SIG-M5 treated with dmso at 0.1 percent for 504 hours (cell line): ENCODE measurements around the gene FRMD8.
"Not testable (repeated sequence)": the region's sequence is repeated elsewhere in the genome, so short reads cannot be mapped to it uniquely, and the experiment has no call there.

Source experiments
- DNase-seq: peaks from one replicate; lab custom pipeline; 2025; ENCODE audit not compliant: unreplicated experiment; lab: John Stamatoyannopoulos, UW

Gene FRMD8

DNA sequence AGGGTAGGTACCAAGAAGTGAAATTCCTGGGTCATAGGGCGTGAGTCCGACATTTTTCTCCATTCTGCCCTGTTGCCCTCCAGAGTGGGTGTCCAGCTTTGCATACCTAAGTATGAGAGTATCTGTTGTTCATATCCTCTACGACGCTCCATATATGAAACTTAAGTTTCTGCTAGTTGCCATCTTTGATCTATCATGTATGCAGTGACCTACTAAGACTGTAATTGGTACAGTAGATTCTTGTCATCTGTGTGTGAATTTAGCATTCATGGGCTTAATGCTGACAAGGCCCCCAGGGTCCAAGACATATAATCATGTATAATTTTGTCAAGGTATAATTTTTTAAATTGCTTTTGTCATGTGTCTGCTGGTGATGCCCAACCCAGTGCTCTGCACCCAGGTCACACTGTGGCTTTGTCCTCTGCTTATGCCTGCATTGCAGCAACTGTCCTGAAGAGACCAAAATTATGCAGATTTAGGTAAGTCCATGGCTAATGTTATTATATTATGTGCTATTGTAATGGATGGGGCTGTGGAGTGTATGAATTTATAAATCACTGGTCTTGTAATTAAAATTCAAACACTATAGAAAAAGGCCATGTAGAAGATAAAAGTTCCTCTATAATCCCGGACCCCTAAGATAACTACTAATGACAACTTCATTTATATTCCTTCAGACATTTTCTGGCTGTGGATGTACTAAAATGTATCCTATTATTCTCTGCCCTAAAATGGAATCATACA is 48.4 kb downstream of the FRMD8 start:
- DNase-seq, result no peak

DNA sequence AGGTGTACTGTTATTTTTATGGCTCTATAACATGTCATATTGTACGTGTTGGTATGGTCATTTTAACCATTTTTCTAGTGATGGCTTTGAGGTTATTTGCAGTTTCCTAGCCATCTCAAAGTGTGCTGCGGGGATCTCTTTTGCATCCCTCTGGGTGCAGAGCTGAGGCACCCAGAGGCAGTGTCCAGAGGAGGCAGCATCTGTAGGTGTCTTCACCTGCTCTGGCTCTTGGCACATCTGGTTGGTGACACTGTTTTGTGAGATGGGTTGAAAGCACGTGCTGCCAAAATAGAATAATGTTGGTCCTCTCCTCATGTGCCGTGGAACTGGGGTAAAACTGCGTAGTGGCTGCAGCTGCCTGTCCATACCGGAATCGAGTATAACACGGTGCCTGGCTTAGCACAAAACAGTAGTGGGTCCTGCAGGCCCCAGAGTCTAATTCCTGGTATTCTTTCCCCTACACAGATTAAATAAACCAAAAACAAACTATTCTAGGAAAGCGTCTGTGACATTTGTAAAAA is 49.0 kb downstream of the FRMD8 start:
- no peak for DNase-seq

DNA sequence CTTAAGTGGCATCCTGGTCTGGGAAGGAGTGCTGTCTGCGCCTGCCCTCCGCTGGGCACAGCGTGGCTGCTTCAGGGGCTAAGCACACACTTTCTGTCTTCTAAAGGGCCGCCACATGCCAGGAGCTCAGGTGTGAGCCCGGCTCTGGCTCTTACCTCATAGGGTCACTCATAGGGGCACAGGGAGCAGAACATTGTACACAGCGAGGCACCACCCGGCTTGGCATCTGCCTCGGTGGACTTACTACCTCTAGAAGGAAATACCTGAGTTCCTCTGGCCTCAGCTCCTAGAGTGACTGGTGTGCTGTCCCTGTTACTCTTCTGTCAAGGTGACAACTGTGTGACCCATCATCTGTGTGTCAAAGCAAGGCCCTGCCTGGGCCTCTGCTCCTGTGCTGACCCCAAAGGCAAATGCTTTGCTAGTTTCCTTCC is 49.6 kb downstream of the FRMD8 start:
- no peak for DNase-seq

DNA sequence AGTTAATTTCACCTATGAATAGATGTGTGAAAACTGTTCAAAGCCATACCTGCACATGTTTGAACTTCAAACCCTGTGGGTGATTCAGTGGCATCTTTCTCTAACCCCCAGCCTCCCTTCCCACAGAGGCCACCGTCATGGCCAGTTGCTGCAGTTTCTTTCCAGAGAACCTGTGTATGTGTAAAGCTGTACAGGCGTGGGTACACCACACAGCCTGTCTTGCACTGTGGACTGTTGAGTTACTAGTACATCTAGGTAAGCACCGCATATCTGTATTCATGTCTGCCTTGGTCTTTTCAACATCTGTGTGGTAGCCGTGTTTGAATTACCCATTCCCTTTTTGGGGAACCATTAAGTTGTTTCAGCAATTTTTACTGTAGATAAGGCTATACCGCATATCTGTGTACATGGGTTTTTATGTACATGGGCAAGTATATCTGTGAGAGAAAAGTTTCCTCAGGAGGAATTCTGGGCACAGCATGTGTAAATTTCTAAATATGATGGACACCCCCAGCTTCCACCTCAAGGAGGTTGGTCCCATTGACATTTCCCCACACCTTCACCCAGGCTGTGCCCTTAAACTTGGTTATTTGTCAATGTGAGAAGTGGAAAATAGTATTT is 50.1 kb downstream of the FRMD8 start:
- DNase-seq, result no peak

DNA sequence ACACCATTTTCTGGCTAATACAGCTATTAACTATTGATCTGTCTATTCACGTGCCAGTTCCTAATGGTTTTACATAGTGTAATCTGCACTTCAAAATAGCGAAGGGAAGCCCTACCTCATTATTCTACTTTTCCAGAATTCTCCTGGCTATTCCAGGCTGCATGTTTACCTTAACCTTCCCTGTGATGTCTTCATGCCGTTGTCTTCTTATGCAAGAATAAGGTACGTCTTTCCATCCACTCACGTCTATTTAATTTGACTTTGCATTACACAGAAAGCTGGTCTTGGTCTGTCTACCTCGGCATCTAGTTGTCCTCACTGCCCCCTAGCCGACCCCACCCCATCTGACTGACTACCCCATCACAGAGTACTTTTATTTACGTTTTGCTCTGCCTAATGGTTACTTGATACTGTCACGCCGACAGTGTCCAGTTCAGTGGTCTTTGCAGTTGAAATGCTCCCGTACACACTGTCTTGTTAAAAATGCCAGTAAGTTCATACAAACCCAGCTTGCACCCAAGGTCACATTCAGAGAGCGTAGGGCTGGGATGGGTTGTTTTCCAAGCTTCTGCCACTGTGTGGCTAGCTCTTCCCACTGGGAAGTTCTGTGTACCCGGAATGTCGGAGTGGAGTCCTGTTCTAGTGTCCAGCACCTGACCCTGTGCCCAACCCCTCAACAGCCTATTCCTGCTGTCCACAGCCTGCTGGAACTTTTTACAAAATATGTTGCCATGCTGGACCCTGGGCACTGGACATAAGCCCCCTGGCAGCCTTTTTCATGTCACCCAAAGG is 51.2 kb downstream of the FRMD8 start:
- no peak for DNase-seq

DNA sequence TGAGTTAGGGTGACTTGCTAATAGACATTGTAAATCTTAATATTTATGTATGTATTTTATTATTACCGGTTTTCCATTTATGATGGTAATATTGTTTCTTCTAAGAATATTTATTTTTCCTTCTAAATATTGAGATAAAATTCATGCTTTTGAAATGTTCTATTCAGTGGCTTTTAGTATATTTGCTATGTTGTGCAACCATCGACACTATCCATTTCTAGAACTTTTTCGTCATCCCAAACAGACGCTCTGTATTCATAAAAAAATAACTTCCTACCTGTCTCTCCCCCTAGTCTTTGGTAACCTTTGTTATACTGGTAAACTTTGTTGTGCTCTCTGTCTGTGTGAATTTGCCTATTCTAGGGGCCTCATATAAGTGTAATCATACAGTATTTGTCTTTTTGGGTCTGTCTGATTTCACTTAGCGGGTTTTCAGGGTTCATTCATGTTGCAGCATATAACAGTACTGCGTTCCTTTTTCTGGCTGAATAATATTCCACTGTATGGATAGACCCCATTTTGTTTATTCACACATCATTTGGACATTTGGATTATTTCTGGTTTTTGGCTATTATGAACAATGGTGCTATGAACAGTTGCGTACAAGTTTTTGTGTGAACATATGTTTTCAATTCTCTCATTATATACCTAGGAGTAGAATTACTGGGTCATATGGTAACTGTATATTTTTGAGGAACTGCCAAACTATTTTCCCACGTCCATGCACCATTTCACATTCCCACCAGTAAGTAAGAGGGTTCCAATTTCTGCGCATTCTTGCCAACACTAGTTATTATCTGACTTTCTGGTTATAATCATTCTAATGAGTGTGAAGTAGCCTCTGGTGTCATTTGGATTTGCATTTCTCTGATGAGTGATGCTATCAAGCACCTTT is 52.1 kb downstream of the FRMD8 start:
- no peak for DNase-seq

DNA sequence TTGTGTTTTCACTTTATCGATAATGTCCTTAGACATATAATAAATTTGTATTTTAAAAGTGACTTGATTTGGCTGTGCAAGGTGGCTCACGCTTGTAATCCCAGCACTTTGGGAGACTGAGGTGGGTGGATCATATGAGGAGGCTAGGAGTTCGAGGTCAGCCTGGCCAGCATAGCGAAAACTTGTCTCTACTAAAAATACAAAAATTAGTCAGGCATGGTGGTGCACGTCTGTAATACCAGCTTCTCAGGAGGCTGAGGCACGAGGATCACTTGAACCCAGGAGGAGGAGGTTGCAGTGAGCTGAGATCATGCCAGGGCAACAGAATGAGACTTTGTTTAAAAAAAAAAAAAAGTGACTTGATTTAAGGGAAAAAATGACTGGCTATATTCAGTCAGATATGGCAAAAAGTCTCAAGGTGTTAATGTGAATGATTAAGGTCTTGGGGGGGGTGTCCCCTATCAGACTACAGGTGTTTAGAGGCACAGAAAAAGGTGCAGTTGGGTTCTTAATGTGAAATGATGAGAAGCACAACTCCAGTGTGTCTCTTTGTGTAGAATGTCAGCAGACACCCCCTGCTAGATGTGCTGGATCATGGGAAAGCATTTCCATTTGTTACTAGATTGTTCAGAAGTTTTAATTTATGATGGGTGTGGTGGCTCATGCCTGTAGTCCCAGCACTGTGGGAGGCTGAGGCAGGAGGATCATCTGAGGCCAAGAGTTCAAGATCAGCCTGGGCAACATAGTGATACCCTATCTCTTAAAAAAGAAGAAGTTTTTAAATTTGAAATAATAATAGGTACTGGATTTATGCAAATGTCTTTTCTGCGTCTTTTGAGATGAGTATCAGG is 53.1 kb downstream of the FRMD8 start:
- DNase-seq, result no peak

DNA sequence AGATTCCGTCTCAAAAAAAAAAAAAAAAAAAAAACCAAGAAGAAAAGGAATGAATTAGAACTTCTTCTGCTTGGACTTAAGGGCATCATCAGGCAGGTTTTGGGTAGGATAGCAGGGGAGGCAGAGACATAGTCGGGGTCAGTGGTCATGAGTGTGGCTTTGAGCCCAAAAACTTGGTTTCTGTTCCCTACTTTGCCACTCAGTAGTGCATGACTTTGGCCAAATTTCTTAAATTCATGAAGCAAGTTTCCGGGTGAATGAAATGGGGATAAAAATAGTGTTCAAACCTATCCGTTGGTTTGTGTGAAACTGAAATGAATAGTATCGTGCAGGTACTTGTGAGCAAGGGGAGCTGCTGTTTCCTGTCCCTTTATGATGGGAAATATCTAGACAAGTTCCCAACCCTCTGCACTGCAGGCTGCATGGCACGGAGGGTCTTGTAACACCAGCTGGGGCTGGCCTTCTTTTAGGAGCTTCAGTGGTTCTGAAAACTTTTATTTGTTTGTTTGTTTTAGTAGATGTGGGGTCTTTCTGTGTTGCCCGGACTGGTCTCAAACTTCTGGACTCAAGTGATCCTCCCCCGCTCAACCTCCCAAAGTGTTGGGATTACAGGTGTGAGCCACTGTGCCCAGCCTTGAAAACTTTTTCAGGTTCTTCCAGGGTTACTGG is 54.5 kb downstream of the FRMD8 start:
- DNase-seq, result peak; percentile 84

DNA sequence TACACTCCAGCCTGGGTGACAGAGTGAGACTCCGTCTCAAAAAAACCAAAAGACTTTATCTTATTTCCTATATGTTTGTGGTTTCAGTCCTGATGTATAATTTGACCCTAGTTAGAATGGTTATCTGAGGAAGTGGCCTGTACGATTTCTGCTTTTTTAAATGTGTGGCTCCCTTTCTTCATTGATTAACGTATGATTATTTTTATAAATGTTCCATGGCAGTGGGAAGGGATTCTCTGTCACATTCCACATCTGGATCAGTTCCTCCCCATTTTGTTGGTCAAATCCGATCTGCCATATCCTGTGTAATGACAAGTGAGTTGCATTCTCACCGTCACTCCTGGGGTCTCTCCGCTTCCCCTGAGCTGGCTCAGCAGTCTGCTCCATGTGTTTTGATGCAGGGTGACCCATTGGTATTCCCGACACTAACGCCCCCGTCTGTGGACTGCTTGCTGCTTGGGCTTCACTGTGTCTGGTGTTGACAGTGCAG is 56.5 kb downstream of the FRMD8 start:
- no peak for DNase-seq

DNA sequence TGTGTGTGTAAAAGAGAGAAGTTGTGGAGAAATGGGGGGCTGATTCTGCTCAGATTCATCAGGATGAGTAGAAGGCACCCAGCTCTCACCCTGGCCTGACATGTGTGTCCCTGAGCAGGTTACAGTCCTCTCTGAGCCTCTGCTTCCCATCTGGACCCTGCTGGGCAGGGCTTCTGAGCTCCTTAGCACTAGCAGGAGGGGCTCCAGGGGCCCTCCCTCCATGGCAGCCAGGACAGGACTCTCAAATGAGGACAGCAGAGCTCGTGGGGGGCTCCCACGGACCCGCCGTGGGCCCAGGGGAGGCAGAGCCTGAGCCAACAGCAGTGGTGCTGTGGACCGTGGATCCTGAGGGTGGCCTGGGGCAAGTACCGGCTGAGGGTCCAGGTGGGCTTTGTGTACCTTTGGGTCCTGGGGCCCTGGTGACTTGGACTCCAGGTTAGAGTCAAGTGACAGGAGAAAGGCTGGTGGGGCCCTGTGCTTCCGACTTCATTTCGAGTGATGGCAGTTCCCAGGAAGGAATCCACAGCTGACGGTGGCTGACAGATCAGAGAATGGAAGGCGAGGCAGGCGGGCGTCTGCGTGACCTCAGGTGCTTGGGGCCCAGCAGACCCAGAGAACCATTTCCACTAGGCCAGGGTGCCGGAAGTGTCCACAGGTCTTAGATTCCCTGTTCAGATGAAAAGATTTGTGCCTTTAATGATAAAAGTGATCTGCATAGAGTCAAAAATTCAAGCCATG is 58.0 kb downstream of the FRMD8 start:
- DNase-seq, result no peak

DNA sequence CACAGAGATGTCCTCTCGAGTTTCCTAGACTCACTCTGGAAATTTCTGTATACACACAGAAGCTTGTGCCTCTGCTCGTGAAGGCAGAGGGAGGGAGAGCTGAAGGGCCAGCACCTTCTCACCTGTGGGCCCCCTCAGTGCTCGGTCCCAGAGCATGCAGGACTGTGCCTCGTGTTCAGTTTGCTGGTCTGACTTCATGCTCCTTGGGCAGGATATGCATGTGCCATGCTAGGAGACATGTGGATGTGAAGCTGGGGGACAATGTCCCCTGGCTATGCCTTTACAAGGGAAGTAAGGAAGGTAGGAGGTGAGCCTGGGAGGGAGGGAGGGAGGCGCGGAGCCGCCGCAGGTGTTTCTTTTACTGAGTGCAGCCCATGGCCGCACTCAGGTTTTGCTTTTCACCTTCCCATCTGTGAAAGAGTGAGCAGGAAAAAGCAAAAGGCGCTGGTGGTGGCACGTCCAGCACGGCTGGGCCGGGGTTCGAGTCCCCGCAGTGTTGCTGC is 58.7 kb downstream of the FRMD8 start:
- no peak for DNase-seq

DNA sequence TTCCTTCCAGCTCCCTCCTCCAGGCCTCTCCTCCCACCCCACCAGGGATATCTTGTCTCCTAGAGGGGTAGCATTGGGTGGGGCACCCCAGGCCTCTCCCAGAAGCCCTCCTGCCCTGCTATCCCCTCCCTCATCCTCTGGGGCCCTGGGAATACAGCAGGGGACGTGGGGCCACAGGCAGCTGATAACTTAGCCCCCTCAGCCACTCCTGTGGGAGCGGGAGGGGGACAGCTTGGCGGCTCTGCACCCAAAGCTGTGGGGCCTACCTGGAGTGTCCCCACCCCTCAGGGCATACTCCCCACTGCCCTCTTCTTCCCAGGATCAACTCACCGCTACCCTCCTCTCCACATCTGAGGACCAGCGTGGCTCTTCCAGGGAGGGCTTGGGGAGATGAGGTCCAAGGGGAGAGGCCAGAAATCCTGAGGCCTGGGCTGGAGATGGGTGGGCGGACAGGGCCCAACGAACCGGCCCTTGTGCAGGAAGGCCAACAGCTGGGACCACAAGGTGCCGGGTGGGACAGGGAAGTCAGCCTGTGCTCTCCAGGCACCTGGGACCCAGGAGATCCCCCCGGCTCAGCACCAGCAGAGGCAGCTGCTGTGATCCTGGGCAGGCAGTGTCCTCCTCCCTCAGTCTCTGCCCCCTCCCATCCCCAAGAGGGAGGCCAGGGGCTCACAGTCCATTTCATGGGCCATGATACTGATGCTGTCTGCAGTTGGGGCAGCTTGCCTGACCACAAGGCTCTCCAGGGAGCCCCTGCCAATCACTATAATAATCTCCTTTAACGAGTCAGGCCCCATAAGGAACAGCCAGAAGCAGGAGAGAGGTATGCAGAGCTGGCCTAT is 59.4 kb downstream of the FRMD8 start:
- no peak for DNase-seq

DNA sequence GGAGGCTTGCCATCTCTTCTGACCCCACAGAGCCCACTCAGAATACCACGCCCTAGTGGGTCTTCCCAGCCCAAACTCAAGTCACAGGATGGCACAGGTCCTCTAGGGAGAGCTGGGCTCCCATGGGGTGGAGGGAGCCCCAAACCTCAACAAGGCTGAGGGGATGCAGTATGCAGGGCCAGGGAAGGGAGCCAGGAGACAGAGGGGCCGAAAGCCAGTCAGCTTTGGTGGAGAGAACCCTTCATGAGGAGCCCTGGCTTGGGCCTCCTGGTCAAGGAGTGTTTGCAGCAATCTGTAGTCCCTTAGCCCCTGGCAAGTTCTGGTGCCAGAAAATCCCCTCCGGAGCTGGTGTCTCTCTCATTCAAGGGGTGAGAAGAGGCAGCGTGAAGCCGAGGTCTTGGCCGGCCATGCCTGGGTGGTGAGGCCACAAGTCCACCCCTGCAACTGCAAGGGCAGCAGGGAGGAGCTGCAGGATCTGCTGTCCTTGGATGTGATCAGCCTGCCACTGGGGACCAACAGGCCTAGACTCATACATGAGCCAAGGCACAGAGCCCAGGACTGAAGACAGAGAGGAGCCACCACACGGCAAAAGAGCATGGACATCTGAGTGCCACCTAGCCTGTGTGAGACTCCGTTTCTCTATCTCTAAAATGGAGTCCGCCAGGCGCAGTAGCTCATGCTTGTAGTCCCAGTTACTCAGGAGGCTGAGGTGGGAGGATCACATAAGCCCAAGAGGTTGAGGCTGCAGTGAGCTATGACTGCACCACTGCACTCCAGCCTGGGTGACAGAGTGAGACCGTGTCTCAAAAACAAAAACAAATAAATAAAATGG is 60.2 kb downstream of the FRMD8 start:
- DNase-seq, result no peak

DNA sequence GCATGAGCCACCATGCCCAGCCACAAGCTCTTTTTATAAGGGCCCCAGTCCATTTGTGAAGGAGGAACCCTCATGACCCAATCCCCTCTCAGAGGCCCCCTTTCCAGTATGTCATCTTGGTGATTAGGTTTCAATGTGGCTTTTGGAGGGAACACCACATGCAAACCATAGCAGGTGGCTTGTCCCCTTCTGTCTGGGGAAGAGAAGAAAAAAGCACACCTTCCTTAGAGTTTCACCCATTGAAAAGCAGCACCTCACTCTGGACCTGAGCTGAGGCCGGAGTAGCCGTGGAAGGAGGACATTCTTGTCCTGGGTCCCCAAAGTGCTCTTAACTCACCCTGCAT is 61.6 kb downstream of the FRMD8 start:
- no peak for DNase-seq

DNA sequence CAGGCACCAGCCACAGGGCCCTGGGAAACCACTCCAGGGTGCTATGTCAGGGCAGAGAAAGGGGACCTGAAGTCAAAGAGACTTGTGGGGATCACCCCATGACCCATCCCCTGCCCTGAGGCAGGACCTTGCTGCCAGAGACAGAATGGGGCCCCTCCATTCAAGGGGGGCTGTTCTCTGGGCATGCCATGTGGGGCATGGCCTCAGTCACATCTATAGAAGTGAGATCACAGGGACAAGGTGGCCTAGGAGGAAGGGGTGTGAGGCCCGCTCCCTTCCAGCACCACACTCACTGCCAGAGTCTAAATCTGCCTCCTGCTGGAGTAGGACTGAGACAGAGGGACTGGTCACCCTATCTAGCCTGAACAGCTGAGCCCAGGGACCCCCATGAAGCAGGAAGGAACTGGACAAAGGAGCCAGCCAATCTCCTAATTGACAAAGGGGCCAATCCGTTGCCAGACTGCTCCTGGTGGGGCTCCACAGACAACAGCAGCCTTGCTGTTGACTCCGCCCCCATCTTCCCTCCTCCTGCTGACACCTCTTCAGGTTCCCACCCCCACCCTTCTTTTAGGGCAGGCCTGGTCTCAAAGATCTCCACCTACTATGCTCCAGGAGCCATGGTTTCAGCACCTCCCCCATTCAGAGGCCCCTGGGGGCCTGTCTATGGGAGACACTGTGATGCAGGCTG is 62.1 kb downstream of the FRMD8 start:
- no peak for DNase-seq

DNA sequence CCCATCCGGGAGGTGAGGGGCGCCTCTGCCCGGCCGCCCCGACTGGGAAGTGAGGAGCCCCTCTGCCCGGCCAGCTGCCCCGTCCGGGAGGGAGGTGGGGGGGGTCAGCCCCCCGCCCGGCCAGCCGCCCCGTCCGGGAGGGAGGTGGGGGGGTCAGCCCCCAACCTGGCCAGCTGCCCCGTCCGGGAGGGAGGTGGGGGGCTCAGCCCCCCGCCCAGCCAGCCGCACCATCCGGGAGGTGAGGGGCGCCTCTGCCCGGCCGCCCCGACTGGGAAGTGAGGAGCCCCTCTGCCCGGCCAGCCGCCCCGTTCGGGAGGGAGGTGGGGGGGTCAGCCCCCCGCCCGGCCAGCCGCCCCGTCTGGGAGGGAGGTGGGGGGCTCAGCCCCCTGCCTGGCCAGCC is 64.9 kb downstream of the FRMD8 start:
- DNase-seq, result not testable (repeated sequence)
